Stimulated activated CD4-positive, alpha-beta T cell treated with anti-CD3 and anti-CD28 coated beads, Interleukin-2, amount 100 ng/mL, for 4 hours (primary cell): ENCODE results near the gene SRBD1.

Experiments
- DNase-seq: peaks from one replicate; pipeline ENCODE4 v3.0.0-alpha.2; 2020; ENCODE audit warnings: low read depth

SRBD1 gene

DNA sequence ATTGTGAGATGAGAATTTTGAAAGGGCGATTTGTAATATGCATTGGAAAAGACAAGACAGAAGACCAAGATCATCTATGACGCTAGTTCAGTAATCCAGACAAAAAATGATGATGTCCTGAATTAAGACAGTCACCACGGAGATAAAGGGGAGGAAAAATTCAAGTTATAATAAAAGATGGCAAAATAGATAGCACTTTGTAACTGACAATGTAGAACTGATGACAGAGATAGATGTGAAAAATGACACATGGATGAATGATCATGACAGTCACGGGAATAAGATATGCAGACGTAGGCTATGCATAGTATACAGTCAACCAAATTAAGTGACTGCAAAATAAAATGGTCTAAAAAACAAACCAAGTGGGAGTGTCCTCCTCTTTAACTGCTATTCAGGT is 59.2 kb downstream of the SRBD1 start:
- DNase-seq: no peak

- no peak for DNase-seq
Observed at GRCh38 chr2:45545943-45546342, 65.1 kb downstream of the SRBD1 start.

GRCh38 chr2:45543257-45543656 is 67.8 kb downstream of the SRBD1 start:
- no peak for DNase-seq

- DNase-seq: no peak
Observed at GRCh38 chr2:45542013-45542412, 69.1 kb downstream of the SRBD1 start.

- DNase-seq: no peak
Observed at GRCh38 chr2:45541450-45541849, 69.6 kb downstream of the SRBD1 start.

DNA sequence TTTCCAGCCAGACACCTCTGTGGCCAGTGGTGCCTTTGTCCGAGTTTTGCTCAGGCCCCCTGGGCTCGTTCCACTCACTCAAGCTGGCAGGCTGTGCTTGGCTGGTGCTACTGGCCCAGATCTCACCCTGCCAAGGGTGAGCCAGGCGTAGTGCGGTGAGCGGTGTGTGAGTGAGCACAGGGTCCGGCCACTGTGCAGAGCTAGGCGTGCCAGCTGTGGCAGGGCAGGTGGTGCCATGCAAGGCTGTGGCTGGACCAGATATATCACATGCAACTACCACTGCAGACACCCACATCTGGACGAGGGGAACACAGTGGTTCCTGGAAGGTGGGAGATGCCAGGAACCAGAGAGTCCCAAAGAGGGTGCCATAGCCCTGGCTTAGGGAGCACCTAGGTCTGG is 70.1 kb downstream of the SRBD1 start:
- DNase-seq: no peak

DNA sequence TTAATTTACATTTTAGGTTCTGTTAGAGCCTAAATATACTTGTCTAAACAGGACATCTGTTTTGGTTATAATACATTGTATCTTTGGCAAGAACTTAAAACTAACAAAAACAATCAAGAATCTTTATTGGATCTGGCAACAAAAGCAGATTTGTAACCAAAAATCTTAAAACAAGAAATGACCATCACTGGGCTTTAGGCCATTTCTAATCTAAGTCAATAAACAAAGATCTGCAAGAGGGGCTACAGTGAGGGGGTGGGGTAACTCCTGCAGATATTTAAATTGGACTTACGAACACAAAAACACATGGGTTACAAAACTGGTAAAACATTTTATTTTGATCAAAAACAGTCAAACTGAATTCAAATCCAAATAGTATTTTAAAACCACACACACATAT is 77.3 kb downstream of the SRBD1 start:
- DNase-seq: no peak

DNA sequence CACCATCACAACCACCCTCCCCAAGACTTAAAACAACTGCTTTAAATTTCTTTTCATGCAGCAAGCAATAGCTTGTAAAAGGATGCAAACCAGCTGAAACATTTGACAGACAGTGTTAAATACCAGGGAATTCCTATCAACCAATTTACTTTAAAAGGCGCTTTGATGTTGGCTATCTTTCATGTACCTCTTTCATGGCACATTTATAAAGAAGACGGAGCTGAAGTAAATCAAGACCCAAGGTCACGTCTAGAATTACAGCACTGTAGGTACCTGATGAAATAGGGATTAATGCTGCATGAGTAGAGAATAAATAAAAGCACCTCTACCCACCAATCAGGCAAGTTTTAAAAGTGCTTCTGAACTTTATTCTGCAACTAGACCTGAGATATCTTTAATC is 78.9 kb downstream of the SRBD1 start:
- no peak for DNase-seq

GRCh38 chr2:45524016-45524415 is 87.1 kb downstream of the SRBD1 start:
- DNase-seq: no peak

GRCh38 chr2:45518546-45518945 is 92.5 kb downstream of the SRBD1 start:
- DNase-seq: no peak

GRCh38 chr2:45510701-45511420 is 100.2 kb downstream of the SRBD1 start:
- DNase-seq: no peak

GRCh38 chr2:45506756-45507155 is 104.3 kb downstream of the SRBD1 start:
- DNase-seq: no peak

DNA sequence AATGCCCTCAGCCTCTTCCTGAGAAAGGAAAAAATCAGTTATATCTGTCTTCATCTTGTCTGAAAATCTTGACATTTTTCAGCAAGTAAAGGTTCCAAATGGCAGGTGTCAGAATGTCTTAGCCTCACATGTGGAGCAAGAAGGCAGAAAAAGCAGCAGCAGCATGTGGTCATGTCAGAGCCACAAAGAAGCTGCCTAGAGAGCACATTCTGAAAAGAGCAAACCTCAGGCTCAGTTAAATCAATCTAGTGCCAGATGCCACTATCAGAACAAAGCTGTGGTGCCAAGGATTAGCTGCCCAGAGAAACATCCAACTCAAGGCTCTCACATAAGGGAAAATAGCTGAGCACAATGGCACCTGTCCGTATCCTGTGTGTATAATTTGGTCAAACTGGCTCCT is 105.9 kb downstream of the SRBD1 start:
- DNase-seq: no peak

DNA sequence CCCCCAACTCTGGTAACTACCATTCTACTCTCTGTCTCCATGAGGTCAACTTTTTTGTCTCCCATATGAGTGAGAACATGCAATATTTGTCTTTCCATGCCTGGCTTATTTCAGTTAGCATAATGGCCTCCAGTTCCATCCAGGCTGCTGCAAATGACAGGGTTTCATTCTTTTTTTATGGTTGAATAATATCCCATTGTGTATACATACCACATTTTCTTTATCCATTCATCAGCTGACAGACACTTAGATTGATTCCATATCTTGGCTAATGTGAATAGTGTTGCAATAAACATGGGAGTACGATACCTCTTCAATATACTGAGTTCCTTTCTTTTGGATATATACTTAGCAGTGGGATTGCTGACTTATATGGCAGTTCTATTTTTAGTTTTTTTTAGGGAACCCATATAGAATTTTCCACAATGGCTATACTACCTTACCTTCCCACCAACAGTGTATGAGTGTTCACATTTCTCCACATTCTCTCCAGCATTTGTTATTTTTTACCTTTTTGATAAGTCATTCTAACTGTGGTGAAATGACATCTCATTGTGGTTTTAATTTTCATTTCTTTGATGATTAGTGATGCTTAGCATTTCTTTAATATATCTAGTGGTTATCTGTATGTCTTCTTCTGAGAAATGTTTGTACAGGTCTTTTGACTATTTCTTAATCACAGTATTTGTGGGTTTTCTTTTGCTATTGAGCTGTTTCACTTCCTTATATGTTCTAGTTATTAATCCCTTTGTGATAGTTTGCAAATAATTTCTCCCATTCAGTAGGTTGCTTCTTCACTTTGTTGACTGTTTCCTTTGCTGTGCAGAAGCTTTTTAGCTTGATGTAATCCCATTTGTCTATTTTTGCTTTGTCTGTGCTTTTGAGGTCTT is 112.2 kb downstream of the SRBD1 start:
- DNase-seq: no peak

DNA sequence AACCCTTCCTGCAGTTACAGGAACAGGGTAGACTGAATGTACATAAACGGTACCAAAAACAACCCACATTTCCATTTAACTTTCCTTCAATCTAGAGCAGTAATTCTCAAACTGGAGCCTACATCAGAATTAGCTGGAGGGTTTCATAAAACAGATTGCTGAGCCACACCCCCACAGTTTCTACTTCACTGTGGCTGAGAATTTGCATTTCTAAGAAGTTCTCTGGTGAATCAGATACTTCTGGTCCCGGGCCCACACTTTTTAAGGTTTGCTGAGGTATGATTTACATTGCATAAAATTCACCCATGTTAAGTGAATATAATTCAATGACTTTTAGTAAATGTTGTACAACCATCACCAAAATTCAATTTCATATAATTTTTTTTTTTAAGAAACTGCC is 113.7 kb downstream of the SRBD1 start:
- no peak for DNase-seq

DNA sequence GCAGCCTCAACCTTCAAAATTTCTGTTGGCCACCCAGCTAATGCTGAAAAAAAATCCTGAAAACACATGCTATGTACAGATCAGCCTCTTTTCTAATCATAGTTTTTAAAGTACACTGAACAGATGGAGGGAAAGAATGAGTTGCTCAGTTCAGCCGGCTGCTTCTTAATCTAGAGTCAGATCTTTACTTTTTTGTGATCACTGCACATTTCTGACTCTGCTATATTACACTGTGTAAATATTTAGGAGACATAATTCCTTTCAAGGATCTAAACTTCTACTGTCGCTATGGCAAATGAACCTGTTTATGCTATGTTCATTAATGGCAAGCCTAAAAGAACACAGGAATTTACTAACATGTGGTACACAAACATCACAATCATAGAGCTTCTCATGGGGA is 114.2 kb downstream of the SRBD1 start:
- DNase-seq: no peak

DNA sequence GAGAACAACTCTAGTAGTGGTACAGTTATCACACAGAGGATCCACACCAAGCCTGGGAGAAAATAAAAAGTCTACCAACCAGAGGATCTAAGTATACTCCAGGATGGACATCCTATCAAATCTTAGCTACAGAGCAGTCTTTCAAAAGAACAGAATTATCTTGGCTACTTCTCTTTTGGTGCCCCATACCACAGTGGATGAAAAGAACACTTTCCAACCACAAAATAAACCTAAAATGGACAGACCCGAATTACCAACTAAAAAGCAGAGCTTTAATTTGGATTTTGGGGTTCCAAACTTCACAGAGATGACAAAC is 116.1 kb downstream of the SRBD1 start:
- DNase-seq: no peak

- no peak for DNase-seq
Observed at GRCh38 chr2:45494275-45494977, 116.6 kb downstream of the SRBD1 start.

DNA sequence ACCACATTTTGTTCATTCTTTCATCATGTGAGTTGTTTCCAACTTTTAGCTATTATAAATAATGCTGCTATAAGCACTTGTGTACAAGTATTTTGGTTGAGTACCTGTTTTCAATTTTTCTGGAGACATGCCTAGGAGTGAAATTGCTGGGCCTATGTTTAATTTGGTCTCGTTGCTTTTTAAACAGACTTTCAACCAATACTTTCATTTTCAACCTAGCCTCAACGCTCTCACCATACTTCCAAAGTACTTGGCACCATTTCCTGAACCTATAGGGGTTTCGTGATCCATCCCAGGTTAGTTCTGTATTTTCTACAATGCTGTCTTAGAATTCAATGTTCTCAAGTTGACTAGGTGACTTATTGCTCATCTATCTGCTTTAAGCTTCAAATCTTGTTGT is 126.1 kb downstream of the SRBD1 start:
- no peak for DNase-seq

DNA sequence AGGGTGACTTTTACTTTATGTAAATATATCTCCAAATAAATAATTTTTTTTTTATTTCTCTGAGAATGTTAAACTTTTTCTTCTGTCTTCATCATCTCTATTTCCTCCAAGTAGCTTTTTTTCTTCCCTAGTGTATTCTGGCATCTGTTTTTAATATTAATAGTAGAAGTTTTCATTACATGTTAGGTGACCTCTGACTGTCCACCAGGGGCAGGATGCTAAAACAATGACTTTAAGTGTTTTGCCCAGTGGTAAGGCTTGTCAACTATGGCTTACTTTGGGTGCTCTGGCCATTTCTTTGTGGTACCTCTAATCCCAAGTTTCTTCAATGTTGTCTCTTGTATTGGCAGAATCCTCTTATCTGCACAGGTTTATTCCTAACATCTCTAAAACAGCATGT is 127.1 kb downstream of the SRBD1 start:
- no peak for DNase-seq

DNA sequence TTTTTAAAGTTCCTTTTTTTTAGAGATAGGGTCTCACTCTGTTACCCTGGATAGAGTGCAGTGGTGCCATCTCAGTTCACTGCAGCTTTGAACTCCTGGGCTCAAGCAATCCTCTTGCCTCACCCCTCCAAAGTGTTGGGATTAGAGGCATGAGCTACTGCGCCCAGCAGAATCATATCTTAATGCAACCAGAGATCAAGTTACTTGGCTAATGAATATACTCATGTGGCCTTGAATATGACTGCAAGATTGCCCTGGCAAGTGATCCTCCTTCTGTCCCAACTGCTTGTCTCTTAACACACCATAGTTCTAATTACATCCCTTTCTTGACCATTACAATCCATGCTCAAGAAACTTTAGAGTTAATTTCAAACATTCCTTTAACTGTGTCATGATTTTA is 133.5 kb downstream of the SRBD1 start:
- DNase-seq: no peak

DNA sequence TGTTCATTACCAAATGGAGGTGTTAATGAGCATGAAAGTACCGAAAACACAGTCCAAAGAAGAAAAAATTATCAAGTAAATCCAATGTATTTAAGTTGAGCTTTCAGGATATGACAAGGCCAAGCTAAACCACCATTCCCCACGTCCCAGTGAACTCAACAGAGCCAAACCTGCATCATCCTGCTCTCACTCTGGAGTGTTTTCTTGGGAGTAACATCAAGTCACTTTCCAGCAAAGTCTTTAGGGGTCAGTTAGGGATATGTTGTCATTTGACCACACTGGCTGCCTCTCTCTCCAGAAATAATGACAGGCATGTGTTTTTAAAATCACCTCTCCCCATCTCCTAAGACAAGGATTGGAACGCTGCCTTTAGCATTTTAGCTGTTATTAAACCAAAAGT is 140.5 kb downstream of the SRBD1 start:
- no peak for DNase-seq
